Uterus (tissue), 4 donors: ENCODE measurements around the gene TACR1. TPM values are rescaled to one million over a fixed set of nuclear protein-coding genes. Genes with fewer than 3 reads are reported as not detected.

Source experiments
- DNase-seq, 2 donors: peaks; one replicate each; pipeline ENCODE4 v3.0.0-alpha.2; 2019 to 2020
- H3K27ac ChIP-seq, 2 donors: fragments of 200-600 bp; sonication (generic); 1 replicate in 1 of 2; 2 replicates in 1 of 2; pipeline ENCODE4 v1.5.1; 2016 to 2018
- H3K27me3 ChIP-seq, 2 donors: fragments of 200-600 bp; sonication (generic); one replicate each; pipeline ENCODE4 v1.5.1; 2018 to 2019; ENCODE audit warnings: control low read depth in 1 of 2
- H3K36me3 ChIP-seq, 2 donors: fragments of 200-600 bp; sonication (generic); one replicate each; pipeline ENCODE4 v1.5.1; 2019; ENCODE audit warnings: control low read depth in 1 of 2
- H3K4me1 ChIP-seq, 2 donors: fragments of 200-600 bp; sonication (generic); one replicate each; pipeline ENCODE4 v1.5.1; 2018 to 2019; ENCODE audit warnings: control low read depth in 1 of 2
- H3K4me3 ChIP-seq, 2 donors: fragments of 200-600 bp; sonication (generic); 1 replicate in 1 of 2; 2 replicates in 1 of 2; pipeline ENCODE4 v1.5.1; 2018 to 2019; ENCODE audit warnings: mild to moderate bottlenecking in 1 of 2
- H3K9me3 ChIP-seq, 2 donors: fragments of 200-600 bp; sonication (generic); one replicate each; pipeline ENCODE4 v1.5.1; 2019; ENCODE audit warnings: control low read depth in 1 of 2
- POLR2A ChIP-seq, 2 donors: fragments of 450-650 bp; IDR thresholded peaks; one replicate each; pipeline ENCODE4 v1.6.1; 2016; ENCODE audit warnings: antibody characterized with exemption in 2 of 2, mild to moderate bottlenecking in 1 of 2, moderate library complexity in 1 of 2
- intact Hi-C: fragments of 100-400 bp; cut with DNase I; formaldehyde crosslinking; loops from one replicate; pipeline ENCODE4 v1.15.1; 2023; ENCODE audit warnings: low total_unique reads
- total RNA-seq, 4 donors: library from RNA; depleted of rRNA in 3 of 4; stranded (reverse); fragments of >200 nt in 3 of 4; gene quantifications; one replicate each; pipeline versions ENCODE4 v1.1.0 to v1.2.4, GENCODE V29; 2014 to 2023
- TF ChIP-seq, protein P1 (sequence below), 4 experiments: fragments of 200-600 bp in 2 of 4; fragments of 450-650 bp in 2 of 4; sonication (generic) in 2 of 4; IDR thresholded peaks; one replicate each; pipeline ENCODE4 v1.5.1; 2016 to 2019; ENCODE audit warnings: antibody characterized with exemption in 4 of 4, mild to moderate bottlenecking in 2 of 4, moderate library complexity in 1 of 4
- donor health status: DM: yes; HTN: yes; CAD: no.

TACR1 gene
- total RNA-seq, 4 donors from 2014 or later: 1.9 to 25.4 (median 9.1) TPM

- Histone ChIP-seq H3K9me3 (no peaks in the 10 kb centered on the region), H3K4me1 (no peaks in the 10 kb centered on the region), H3K27ac (no peak overlapping the region), H3K4me3 (no peak overlapping the region), H3K27me3 (no peaks in the 10 kb centered on the region), H3K36me3 (no peaks in the 10 kb centered on the region)
- intact Hi-C loops: no loop called here
- DNase-seq: no peak
- TF ChIP-seq, protein P1, sequence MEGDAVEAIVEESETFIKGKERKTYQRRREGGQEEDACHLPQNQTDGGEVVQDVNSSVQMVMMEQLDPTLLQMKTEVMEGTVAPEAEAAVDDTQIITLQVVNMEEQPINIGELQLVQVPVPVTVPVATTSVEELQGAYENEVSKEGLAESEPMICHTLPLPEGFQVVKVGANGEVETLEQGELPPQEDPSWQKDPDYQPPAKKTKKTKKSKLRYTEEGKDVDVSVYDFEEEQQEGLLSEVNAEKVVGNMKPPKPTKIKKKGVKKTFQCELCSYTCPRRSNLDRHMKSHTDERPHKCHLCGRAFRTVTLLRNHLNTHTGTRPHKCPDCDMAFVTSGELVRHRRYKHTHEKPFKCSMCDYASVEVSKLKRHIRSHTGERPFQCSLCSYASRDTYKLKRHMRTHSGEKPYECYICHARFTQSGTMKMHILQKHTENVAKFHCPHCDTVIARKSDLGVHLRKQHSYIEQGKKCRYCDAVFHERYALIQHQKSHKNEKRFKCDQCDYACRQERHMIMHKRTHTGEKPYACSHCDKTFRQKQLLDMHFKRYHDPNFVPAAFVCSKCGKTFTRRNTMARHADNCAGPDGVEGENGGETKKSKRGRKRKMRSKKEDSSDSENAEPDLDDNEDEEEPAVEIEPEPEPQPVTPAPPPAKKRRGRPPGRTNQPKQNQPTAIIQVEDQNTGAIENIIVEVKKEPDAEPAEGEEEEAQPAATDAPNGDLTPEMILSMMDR (IDR thresholded peaks at IDR 0.05): no peak
- TF ChIP-seq POLR2A (IDR thresholded peaks at IDR 0.05): no peak
Measured at GRCh38 chr2:75123876-75124275, 75.4 kb downstream of the TACR1 start.

- DNase-seq: no peak
- Histone ChIP-seq H3K27me3 (no peaks in the 10 kb centered on the region), H3K4me3 (no peak overlapping the region), H3K27ac (no peak overlapping the region), H3K36me3 (no peaks in the 10 kb centered on the region), H3K4me1 (no peaks in the 10 kb centered on the region), H3K9me3 (no peaks in the 10 kb centered on the region)
- no peak for TF ChIP-seq POLR2A (IDR thresholded peaks at IDR 0.05)
- TF ChIP-seq, protein P1 (IDR thresholded peaks at IDR 0.05): no peak
- intact Hi-C loops: no loop called here
Measured at GRCh38 chr2:75113231-75113869, 86.0 kb downstream of the TACR1 start.

DNA sequence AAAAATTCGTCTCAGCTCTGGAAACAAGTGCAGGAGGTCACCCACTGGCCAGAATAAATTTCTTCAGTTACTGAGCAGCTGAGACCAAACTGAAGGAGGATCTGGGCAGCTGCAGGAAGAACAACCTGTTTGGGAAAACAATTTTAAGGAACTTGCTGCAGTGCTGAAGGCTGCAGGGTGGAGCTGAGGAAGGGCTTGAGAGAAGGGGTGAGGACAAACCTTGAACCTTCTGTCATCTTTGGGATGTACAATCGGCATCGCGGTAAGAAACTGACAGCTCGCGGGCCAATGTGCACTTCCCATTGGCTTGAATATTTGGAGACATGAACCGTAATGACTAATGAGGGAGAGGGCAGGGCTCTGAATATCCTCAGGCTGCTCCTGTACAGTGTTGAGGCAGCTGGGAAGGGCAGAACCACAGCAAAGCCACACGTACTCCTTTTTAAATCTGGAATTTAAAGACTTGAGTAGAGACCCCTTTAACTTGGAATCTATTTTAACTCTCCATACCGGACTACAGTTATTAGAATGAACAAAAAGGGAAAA, 90.3 kb downstream of the TACR1 start:
- DNase-seq: no peak
- no peaks in the 10 kb centered on the region for H3K36me3 ChIP-seq
- no peaks in the 10 kb centered on the region for H3K4me1 ChIP-seq
- H3K9me3 ChIP-seq: no peaks in the 10 kb centered on the region
- intact Hi-C loops: no loop called here
- TF ChIP-seq, protein P1 (IDR thresholded peaks at IDR 0.05): no peak
- TF ChIP-seq POLR2A (IDR thresholded peaks at IDR 0.05): no peak
- H3K27me3 ChIP-seq: no peaks in the 10 kb centered on the region
- peak overlapping the region in 1 of 2 donors; percentile 2 for H3K4me3 ChIP-seq
- H3K27ac ChIP-seq: no peak overlapping the region

DNA sequence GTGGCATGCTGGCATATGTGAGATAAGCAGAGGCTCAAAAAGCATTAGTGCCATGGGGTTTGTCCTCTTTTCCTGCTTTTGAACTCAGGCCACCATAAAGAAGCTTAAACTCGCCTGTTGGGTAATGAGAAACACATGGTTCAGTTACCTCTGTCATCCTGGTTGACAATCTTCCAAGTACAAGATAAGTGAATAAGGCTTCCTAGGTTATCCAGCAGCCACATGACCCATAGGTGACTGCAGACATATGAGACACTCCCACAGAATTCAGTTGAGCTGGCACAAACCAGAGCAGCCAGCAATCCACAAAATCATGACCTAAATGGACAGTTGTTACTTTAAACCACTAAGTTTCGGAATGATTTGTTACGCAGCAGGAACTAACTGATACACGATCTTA, 97.3 kb downstream of the TACR1 start:
- intact Hi-C loops: no loop called here
- H3K27me3 ChIP-seq: no peaks in the 10 kb centered on the region
- H3K9me3 ChIP-seq: no peaks in the 10 kb centered on the region
- TF ChIP-seq POLR2A (IDR thresholded peaks at IDR 0.05): no peak
- TF ChIP-seq, protein P1 (IDR thresholded peaks at IDR 0.05): no peak
- no peak overlapping the region for H3K27ac ChIP-seq
- H3K36me3 ChIP-seq: no peaks in the 10 kb centered on the region
- H3K4me1 ChIP-seq: no peaks in the 10 kb centered on the region
- no peak overlapping the region for H3K4me3 ChIP-seq
- no peak for DNase-seq

DNA sequence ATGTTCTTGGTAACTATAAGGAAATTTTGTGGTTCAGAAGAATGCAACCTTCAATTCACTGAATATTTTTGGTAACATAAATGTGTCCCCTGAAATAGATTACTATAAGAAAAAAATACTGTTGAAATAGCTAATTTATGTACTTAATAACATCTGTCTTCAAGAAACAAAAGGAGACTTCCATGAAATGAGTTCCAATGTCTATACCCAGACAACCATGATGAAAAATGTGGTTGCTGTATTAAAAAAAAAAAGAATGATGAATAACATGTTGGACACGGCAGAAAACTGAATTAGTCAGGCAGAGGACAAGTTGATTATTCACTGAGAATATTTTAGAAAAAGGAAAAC, 98.5 kb downstream of the TACR1 start:
- Histone ChIP-seq H3K36me3 (no peaks in the 10 kb centered on the region), H3K27me3 (no peaks in the 10 kb centered on the region), H3K4me3 (no peak overlapping the region), H3K9me3 (no peaks in the 10 kb centered on the region), H3K27ac (no peak overlapping the region), H3K4me1 (no peaks in the 10 kb centered on the region)
- no peak for DNase-seq
- intact Hi-C loops: no loop called here
- TF ChIP-seq, protein P1 (IDR thresholded peaks at IDR 0.05): no peak
- TF ChIP-seq POLR2A (IDR thresholded peaks at IDR 0.05): no peak
